Epithelial cell of esophagus (primary cell): ENCODE results near the gene RASL11B.
A peak's percentile ranks its signal among the peaks of the same experiment; 100 is the strongest.

ENCODE experiments used
- DNase-seq: peaks from one replicate; pipeline ENCODE4 v3.0.0; 2010; ENCODE audit warnings: low read depth
- H3K4me3 ChIP-seq: 2 replicates; pipeline ENCODE4 v1.5.1; 2011; ENCODE audit warnings: mild to moderate bottlenecking, low read length, control low read depth
- TF ChIP-seq, protein P1 (sequence below): IDR thresholded peaks from 2 replicates; pipeline ENCODE4 v1.5.1; 2011; ENCODE audit warnings: low read depth, mild to moderate bottlenecking, low read length, control low read depth, inconsistent platforms; ENCODE audit not compliant: insufficient read depth; ENCODE audit errors: missing control alignments

The RASL11B gene

DNA sequence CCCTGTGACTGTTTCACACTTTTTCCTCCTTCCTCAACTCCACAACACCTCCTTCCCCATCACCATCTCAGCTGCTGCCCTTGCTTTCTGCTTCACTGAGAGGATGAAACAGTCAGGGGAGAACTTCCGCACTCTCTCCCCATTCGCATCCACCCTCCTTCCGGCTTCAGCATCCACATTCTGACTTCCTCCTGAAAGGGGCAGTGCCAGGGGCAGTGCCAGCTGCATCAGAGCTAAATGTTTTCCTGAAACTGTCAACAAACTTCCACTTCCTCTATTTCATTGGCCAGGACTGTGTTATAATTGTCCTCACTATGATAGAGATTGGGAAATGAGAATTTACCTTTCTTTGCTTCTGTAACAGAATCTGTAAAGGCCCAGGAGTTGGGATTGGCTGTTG is 18.2 kb upstream of the RASL11B start:
- H3K4me3 ChIP-seq = no peak overlapping the region
- no peak for DNase-seq
- TF ChIP-seq, protein P1, sequence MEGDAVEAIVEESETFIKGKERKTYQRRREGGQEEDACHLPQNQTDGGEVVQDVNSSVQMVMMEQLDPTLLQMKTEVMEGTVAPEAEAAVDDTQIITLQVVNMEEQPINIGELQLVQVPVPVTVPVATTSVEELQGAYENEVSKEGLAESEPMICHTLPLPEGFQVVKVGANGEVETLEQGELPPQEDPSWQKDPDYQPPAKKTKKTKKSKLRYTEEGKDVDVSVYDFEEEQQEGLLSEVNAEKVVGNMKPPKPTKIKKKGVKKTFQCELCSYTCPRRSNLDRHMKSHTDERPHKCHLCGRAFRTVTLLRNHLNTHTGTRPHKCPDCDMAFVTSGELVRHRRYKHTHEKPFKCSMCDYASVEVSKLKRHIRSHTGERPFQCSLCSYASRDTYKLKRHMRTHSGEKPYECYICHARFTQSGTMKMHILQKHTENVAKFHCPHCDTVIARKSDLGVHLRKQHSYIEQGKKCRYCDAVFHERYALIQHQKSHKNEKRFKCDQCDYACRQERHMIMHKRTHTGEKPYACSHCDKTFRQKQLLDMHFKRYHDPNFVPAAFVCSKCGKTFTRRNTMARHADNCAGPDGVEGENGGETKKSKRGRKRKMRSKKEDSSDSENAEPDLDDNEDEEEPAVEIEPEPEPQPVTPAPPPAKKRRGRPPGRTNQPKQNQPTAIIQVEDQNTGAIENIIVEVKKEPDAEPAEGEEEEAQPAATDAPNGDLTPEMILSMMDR = no peak

DNA sequence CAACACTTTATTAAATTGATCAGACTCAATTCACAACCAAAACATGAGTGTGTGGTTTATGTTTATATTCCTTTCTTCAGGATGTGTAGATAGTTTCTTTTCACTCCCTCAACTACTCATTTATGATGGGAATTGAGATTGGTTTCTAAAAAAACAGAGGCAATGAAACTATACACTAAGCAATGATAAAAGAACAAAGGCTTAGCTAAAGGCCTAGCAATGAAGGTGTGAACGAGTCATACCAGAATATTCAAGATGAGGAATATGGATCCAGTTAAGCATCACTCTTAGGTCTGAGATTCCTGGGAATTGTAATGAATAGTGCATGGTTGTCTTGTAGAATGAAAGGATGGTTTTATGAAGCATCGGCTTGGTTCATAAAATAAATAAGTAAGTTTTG is 17.5 kb upstream of the RASL11B start:
- DNase-seq = no peak
- TF ChIP-seq, protein P1 = no peak
- H3K4me3 ChIP-seq = no peak overlapping the region

DNA sequence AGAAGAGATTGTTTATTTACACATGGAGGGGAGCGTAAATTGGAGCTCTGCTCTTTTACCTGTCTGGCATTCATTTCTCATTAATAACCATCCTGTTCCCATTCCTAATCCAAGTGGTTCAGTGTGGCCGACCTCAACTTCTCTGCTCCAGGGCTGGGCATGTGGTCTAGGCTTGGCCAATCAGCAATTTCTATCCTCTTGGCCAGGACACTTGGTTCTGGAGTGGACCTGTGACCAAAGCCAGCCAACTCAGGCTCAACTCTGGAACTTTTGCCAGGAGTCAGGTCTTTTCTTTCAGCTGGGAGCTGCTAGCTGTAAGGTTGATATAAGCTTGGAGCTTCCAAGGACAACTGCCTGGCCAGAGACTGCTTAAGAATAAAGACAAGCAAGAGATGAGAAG is 15.6 kb upstream of the RASL11B start:
- no peak overlapping the region for H3K4me3 ChIP-seq
- no peak for DNase-seq
- TF ChIP-seq, protein P1 = no peak

DNA sequence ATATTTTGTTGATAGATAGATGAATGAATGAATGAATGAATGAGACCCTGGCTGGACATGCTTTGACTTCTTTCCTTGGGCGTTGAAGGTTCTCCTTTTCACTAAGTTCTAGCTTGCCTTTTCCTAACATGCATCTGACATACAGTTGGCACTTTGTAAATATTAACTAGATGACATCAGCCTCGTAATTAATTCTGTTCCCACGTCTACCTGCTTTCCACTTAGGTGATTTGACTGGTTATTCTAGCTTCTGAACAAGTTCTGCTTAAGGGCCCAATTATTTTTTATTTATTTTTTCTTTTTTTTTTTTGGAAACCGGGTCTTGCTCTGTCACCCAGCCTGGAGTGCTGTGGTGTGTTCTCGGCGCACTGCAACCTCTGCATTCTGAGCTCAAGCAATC is 13.9 kb upstream of the RASL11B start:
- TF ChIP-seq, protein P1 = no peak
- peak; percentile 73 for DNase-seq

DNA sequence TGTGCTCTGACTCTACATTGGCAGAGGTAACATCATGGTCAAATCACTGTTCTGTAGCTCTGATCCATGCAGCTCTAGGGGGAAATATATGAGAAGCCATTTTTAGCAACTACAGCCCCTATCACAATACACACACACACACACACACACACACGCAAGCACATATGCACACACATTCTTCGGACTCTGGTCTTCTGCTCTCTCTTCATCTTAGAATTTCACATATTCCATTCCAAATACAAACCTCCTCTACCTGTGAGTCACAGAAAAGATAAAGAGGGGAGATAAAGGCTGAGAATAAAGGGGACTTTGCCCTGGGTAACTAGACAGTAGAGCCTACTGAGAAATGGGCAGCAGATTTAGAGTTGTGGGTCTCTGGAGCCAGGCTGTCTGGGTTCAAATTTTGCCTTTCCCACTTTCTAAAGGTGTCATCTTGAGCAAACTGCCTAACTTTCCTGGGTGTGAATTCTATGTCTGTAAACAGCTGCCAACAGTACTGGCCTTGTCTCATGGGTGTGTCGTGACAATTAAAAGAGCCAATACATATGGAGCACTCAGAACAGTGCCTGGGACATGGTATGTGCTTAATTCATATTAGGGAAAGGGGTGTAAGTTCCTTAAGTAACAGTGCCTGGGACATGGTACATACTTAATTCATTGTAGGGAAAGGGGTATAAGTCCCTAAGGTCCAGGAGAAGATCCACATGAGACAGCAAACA is 11.6 kb upstream of the RASL11B start:
- TF ChIP-seq, protein P1 = no peak
- DNase-seq = no peak
- no peak overlapping the region for H3K4me3 ChIP-seq

More for the DNA sequence above, 13.9 kb upstream of the RASL11B start:
- H3K4me3 ChIP-seq = no peak overlapping the region

DNA sequence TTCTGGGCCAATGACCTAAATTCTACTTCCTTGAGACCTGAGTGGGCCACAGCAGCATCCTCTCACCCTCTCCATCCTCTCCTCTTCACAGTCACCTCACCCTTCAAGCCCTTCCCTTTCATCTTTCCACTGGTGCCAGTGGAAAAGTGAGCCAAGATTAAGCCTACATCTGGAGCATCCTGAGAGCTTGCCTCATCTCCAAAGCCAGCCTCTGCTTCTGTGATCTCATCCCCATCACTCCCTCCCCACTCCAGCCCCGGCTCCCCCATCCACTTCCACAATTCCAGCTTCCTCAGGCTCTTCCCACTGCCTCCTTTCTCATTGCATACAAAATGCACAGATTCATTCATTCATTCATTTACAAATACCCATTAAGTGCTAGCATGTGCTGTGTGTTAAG is 10.1 kb upstream of the RASL11B start:
- TF ChIP-seq, protein P1 = no peak
- DNase-seq = no peak

DNA sequence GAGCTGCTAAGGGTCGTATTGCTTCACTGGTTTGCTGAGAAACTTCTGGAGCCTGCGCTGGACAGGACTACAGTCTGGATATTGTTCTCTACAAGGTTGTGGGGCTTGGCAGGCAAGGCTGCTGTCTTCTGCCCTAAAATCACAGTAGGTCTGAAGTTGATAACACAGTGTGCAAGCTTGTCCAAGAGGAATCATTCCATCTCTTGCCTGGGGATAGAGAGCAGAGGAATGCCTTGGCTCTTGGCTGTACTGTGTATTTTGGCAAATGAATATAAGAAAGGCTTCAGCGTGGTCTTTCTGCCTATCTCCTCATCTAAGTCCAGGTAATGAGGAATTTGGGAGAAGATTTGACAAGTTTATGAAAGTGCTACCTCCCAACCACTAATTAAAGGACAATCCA is 9.4 kb upstream of the RASL11B start:
- DNase-seq = no peak
- H3K4me3 ChIP-seq = no peak overlapping the region
- TF ChIP-seq, protein P1 = no peak

More for the DNA sequence above, 10.1 kb upstream of the RASL11B start:
- H3K4me3 ChIP-seq = no peak overlapping the region
